GM23338 (cell line): ENCODE measurements around the gene SGO2. TPM values are rescaled to one million over a fixed set of nuclear protein-coding genes. Genes with fewer than 3 reads are reported as not detected.

Source experiments
- ATAC-seq: fragments of 200-7000 bp; cut with Tn5 transposase; 3 replicates; pipeline ENCODE4 v1.9.1; 2020
- DNase-seq: peaks from one replicate; pipeline ENCODE4 v3.0.0-alpha.2; 2015; ENCODE audit warnings: low spot score
- H2AFZ ChIP-seq: fragments of 200-600 bp; sonication (generic); 2 replicates; pipeline ENCODE4 v1.8.0; 2016; ENCODE audit warnings: antibody characterized with exemption, mild to moderate bottlenecking, moderate library complexity
- H3F3A ChIP-seq: fragments of 200-600 bp; sonication (generic); replicated peaks from 2 replicates; pipeline ENCODE4 v1.8.0; 2017; ENCODE audit warnings: antibody characterized with exemption, mixed run types, low read depth
- H3K27ac ChIP-seq: fragments of 200-600 bp; sonication (generic); 2 replicates; pipeline ENCODE4 v1.6.1; 2016; ENCODE audit warnings: low read depth
- H3K27me3 ChIP-seq: fragments of 200-600 bp; sonication (generic); 2 replicates; pipeline ENCODE4 v1.8.0; 2016; ENCODE audit warnings: mild to moderate bottlenecking, mixed run types, moderate library complexity; ENCODE audit not compliant: insufficient read depth
- H3K36me3 ChIP-seq: fragments of 200-600 bp; sonication (generic); 2 replicates; pipeline ENCODE4 v1.8.0; 2016; ENCODE audit warnings: mild to moderate bottlenecking; ENCODE audit not compliant: insufficient read depth
- H3K4me1 ChIP-seq: fragments of 200-600 bp; sonication (generic); 2 replicates; pipeline ENCODE4 v1.8.0; 2016; ENCODE audit warnings: mild to moderate bottlenecking, moderate library complexity; ENCODE audit not compliant: insufficient read depth
- H3K4me2 ChIP-seq: fragments of 200-600 bp; sonication (generic); 2 replicates; pipeline ENCODE4 v1.7.1; 2017; ENCODE audit warnings: mixed run types
- H3K4me3 ChIP-seq: fragments of 200-600 bp; sonication (generic); 2 replicates; pipeline ENCODE4 v1.6.1; 2016; ENCODE audit warnings: mixed run types
- H3K79me2 ChIP-seq: fragments of 200-600 bp; sonication (generic); replicated peaks from 2 replicates; pipeline ENCODE4 v1.8.0; 2017; ENCODE audit warnings: mild to moderate bottlenecking; ENCODE audit not compliant: insufficient read depth
- H3K9me2 ChIP-seq: fragments of 200-600 bp; sonication (generic); 2 replicates; pipeline ENCODE4 v1.8.0; 2017; ENCODE audit not compliant: insufficient read depth
- H4K20me1 ChIP-seq: fragments of 200-600 bp; sonication (generic); replicated peaks from 2 replicates; pipeline ENCODE4 v1.8.0; 2017; ENCODE audit warnings: mild to moderate bottlenecking; ENCODE audit not compliant: insufficient read depth
- H3K27ac Mint-ChIP-seq: 2 replicates; pipeline ENCODE4 v1.8.0; 2020; ENCODE audit warnings: inconsistent platforms, mild to moderate bottlenecking, moderate library complexity, mixed read lengths
- H3K27me3 Mint-ChIP-seq: 3 replicates; pipeline ENCODE4 v1.8.0; 2022; ENCODE audit warnings: low read depth, mild to moderate bottlenecking, moderate library complexity, mixed read lengths, inconsistent platforms; ENCODE audit not compliant: insufficient read depth, poor library complexity
- H3K36me3 Mint-ChIP-seq: 3 replicates; pipeline ENCODE4 v1.8.0; 2021; ENCODE audit warnings: low read depth, mild to moderate bottlenecking, inconsistent platforms, moderate library complexity, mixed read lengths
- H3K4me1 Mint-ChIP-seq: 3 replicates; pipeline ENCODE4 v1.8.0; 2020; ENCODE audit warnings: mild to moderate bottlenecking, inconsistent platforms, mixed read lengths
- H3K4me3 Mint-ChIP-seq: 3 replicates; pipeline ENCODE4 v1.8.0; 2021; ENCODE audit warnings: moderate library complexity, mild to moderate bottlenecking, inconsistent platforms, mixed read lengths
- H3K9me3 Mint-ChIP-seq: 3 replicates; pipeline ENCODE4 v1.8.0; 2020; ENCODE audit warnings: moderate library complexity, mild to moderate bottlenecking, inconsistent platforms, mixed read lengths
- CREB1 ChIP-seq: fragments of 250-450 bp; sonication (Bioruptor Pico); IDR thresholded peaks from 2 replicates; pipeline ENCODE4 v1.5.0; 2020; ENCODE audit warnings: low read depth, mild to moderate bottlenecking, moderate library complexity
- EZH2 ChIP-seq: fragments of 200-600 bp; sonication (generic); IDR thresholded peaks from one replicate; pipeline ENCODE4 v1.8.0; 2017; ENCODE audit warnings: antibody characterized with exemption, mild to moderate bottlenecking, low read depth; ENCODE audit not compliant: unreplicated experiment
- EZH2phosphoT487 ChIP-seq: fragments of 200-600 bp; sonication (generic); IDR thresholded peaks from one replicate; pipeline ENCODE4 v1.8.1; 2018; ENCODE audit warnings: antibody characterized with exemption; ENCODE audit not compliant: unreplicated experiment
- JUNB ChIP-seq: IDR thresholded peaks from one replicate; pipeline ENCODE4 v1.6.1; 2016; ENCODE audit warnings: antibody characterized with exemption; ENCODE audit not compliant: unreplicated experiment
- NANOG ChIP-seq: IDR thresholded peaks from 2 replicates; pipeline ENCODE4 v1.6.1; 2016; ENCODE audit warnings: antibody characterized with exemption, borderline replicate concordance
- POLR2AphosphoS5 ChIP-seq: IDR thresholded peaks from 2 replicates; pipeline ENCODE4 v1.6.1; 2016; ENCODE audit warnings: antibody characterized with exemption, low read depth
- STAT1 ChIP-seq: IDR thresholded peaks from one replicate; pipeline ENCODE4 v1.6.1; 2016; ENCODE audit warnings: antibody characterized with exemption; ENCODE audit not compliant: unreplicated experiment
- ZNF114 ChIP-seq: fragments of 250-450 bp; sonication (Bioruptor Pico); IDR thresholded peaks from 2 replicates; pipeline ENCODE4 v1.5.0; 2020; ENCODE audit warnings: mild to moderate bottlenecking, moderate library complexity
- ZNF331 ChIP-seq: fragments of 250-450 bp; sonication (Bioruptor Pico); IDR thresholded peaks from 2 replicates; pipeline ENCODE4 v1.5.0; 2020; ENCODE audit warnings: low read depth, mild to moderate bottlenecking, moderate library complexity
- polyA plus RNA-seq: library from polyadenylated mRNA; unstranded; fragments of >200 nt; fragmentation: Nextera tagmentation; extraction: Ambion mirVana; gene quantifications from 2 replicates; pipeline ENCODE4 v1.2.1, GENCODE V29; 2016
- total RNA-seq: library from RNA; depleted of rRNA; stranded (reverse); fragments of >200 nt; shearing (Covaris generic); gene quantifications from 2 replicates; pipeline ENCODE4 v1.2.3, GENCODE V29; 2014
- TF ChIP-seq, protein P1 (sequence below): IDR thresholded peaks from 2 replicates; pipeline ENCODE4 v1.6.1; 2016; ENCODE audit warnings: antibody characterized with exemption
- TF ChIP-seq, protein P2 (sequence below), 2 experiments: fragments of 200-600 bp in 1 of 2; sonication (generic) in 1 of 2; conservative IDR thresholded peaks; 2 replicates each; pipeline versions ENCODE4 v1.5.1 to v1.6.1; 2016 to 2017; ENCODE audit warnings: antibody characterized with exemption in 2 of 2, low read depth in 2 of 2, mild to moderate bottlenecking in 2 of 2, moderate library complexity in 1 of 2
- TF ChIP-seq, protein P3 (sequence below): IDR thresholded peaks from one replicate; pipeline ENCODE4 v1.6.1; 2018; ENCODE audit warnings: antibody characterized with exemption; ENCODE audit not compliant: unreplicated experiment

Gene SGO2
- total and polyA plus RNA-seq, 2 experiments from 2014 or later: 32.6 to 47.7 TPM

- Histone ChIP-seq H3K4me2 (no peak overlapping the region), H3K27ac (no peak overlapping the region), H4K20me1 (no peaks in the 10 kb centered on the region), H3K4me1 (no peaks in the 10 kb centered on the region), H3K4me3 (no peak overlapping the region), H3K79me2 (no peaks in the 10 kb centered on the region), H2AFZ (no peak overlapping the region), H3K9me2 (no peaks in the 10 kb centered on the region), H3K27me3 (no peaks in the 10 kb centered on the region), H3F3A (no peaks in the 10 kb centered on the region), H3K36me3 (no peaks in the 10 kb centered on the region)
- Mint-ChIP-seq H3K27ac (no peak overlapping the region), H3K27me3 (no peaks in the 10 kb centered on the region), H3K4me1 (no peaks in the 10 kb centered on the region), H3K36me3 (peaks cover 21% of the 10 kb centered on the region), H3K9me3 (peaks cover 5% of the 10 kb centered on the region; the same call in 2 of the 3 replicates), H3K4me3 (no peak overlapping the region)
- DNase-seq: no peak
- TF ChIP-seq POLR2AphosphoS5: no peak
- TF ChIP-seq, protein P1, sequence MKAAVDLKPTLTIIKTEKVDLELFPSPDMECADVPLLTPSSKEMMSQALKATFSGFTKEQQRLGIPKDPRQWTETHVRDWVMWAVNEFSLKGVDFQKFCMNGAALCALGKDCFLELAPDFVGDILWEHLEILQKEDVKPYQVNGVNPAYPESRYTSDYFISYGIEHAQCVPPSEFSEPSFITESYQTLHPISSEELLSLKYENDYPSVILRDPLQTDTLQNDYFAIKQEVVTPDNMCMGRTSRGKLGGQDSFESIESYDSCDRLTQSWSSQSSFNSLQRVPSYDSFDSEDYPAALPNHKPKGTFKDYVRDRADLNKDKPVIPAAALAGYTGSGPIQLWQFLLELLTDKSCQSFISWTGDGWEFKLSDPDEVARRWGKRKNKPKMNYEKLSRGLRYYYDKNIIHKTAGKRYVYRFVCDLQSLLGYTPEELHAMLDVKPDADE: no peak
- no peak for TF ChIP-seq EZH2
- TF ChIP-seq, protein P2, sequence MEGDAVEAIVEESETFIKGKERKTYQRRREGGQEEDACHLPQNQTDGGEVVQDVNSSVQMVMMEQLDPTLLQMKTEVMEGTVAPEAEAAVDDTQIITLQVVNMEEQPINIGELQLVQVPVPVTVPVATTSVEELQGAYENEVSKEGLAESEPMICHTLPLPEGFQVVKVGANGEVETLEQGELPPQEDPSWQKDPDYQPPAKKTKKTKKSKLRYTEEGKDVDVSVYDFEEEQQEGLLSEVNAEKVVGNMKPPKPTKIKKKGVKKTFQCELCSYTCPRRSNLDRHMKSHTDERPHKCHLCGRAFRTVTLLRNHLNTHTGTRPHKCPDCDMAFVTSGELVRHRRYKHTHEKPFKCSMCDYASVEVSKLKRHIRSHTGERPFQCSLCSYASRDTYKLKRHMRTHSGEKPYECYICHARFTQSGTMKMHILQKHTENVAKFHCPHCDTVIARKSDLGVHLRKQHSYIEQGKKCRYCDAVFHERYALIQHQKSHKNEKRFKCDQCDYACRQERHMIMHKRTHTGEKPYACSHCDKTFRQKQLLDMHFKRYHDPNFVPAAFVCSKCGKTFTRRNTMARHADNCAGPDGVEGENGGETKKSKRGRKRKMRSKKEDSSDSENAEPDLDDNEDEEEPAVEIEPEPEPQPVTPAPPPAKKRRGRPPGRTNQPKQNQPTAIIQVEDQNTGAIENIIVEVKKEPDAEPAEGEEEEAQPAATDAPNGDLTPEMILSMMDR (conservative IDR thresholded peaks at IDR 0.05; ENCODE audit: low read depth in 2 of 2): no peak
- TF ChIP-seq, protein P3, sequence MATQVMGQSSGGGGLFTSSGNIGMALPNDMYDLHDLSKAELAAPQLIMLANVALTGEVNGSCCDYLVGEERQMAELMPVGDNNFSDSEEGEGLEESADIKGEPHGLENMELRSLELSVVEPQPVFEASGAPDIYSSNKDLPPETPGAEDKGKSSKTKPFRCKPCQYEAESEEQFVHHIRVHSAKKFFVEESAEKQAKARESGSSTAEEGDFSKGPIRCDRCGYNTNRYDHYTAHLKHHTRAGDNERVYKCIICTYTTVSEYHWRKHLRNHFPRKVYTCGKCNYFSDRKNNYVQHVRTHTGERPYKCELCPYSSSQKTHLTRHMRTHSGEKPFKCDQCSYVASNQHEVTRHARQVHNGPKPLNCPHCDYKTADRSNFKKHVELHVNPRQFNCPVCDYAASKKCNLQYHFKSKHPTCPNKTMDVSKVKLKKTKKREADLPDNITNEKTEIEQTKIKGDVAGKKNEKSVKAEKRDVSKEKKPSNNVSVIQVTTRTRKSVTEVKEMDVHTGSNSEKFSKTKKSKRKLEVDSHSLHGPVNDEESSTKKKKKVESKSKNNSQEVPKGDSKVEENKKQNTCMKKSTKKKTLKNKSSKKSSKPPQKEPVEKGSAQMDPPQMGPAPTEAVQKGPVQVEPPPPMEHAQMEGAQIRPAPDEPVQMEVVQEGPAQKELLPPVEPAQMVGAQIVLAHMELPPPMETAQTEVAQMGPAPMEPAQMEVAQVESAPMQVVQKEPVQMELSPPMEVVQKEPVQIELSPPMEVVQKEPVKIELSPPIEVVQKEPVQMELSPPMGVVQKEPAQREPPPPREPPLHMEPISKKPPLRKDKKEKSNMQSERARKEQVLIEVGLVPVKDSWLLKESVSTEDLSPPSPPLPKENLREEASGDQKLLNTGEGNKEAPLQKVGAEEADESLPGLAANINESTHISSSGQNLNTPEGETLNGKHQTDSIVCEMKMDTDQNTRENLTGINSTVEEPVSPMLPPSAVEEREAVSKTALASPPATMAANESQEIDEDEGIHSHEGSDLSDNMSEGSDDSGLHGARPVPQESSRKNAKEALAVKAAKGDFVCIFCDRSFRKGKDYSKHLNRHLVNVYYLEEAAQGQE: no peak
- no peak for TF ChIP-seq JUNB
- no peak for TF ChIP-seq EZH2phosphoT487
- TF ChIP-seq NANOG: no peak
- no peak for TF ChIP-seq ZNF331
- no peak for TF ChIP-seq STAT1
- peak; percentile 79 for ATAC-seq
Observed at GRCh38 chr2:200490001-200490400, 36.0 kb upstream of the SGO2 start.

DNA sequence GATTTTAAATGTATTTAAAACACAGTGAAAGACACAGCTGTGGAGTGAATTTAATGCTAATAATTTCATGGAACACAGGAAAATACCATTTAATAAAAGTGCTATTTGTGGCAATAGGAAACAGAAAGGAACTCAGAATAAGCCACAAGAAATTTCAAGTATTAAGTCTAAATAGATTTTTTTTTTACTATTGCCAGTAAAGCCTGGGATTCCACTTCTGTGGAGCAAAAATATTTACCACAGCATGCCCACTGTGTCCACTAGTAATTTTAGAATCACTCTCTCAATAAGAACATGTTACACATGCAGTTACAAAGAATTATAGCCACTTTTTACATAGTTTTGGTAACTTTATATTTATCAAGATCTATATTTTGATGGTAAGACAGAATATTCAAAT is 33.4 kb upstream of the SGO2 start:
- Histone ChIP-seq H3K4me2 (no peak overlapping the region), H4K20me1 (no peaks in the 10 kb centered on the region), H3K4me1 (no peaks in the 10 kb centered on the region), H3K79me2 (no peaks in the 10 kb centered on the region), H3K27ac (no peak overlapping the region), H3F3A (no peaks in the 10 kb centered on the region), H3K36me3 (no peaks in the 10 kb centered on the region), H3K9me2 (no peaks in the 10 kb centered on the region), H2AFZ (no peak overlapping the region), H3K4me3 (no peak overlapping the region), H3K27me3 (no peaks in the 10 kb centered on the region)
- Mint-ChIP-seq H3K9me3 (peaks cover 5% of the 10 kb centered on the region; the same call in 2 of the 3 replicates), H3K4me3 (no peak overlapping the region), H3K27ac (no peak overlapping the region), H3K27me3 (no peaks in the 10 kb centered on the region), H3K36me3 (peaks cover 24% of the 10 kb centered on the region), H3K4me1 (no peaks in the 10 kb centered on the region)
- DNase-seq: no peak
- no peak for ATAC-seq
- TF ChIP-seq POLR2AphosphoS5 (no peak), EZH2phosphoT487 (no peak), ZNF114 (CRISPR knock-in tag) (no peak), EZH2 (no peak), CREB1 (CRISPR knock-in tag) (no peak), NANOG (no peak), ZNF331 (no peak), JUNB (no peak)
- TF ChIP-seq, protein P3: no peak
- TF ChIP-seq, protein P2 (conservative IDR thresholded peaks at IDR 0.05; ENCODE audit: low read depth in 2 of 2): no peak
